ENCODE data around the gene RXYLT1. TPM values are rescaled to one million over a fixed set of nuclear protein-coding genes. Genes with fewer than 3 reads are reported as not detected.

Gene RXYLT1
- total and polyA plus RNA-seq, 2 experiments from 2014 or later: 17.1 to 22.9 TPM

DNA sequence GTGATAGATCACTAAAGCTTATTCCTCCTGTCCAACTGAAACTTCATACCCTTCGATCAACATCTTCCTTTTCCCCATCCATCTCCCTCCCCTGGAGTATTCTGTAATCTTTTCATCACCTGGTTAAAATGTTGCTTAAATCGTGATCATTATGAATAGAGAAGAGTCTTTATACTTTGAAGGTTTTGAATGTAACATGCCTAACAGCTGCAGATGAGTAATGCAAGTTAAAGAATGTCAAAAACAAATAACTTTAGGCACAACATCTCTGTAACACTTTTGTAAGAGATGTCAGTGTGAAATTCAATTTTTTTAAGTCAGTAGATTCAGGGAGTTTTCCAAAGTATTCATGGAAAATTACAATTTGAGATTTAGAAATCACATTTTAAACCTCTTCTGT lies 25.0 kb downstream of the RXYLT1 start:
- WGBS (ENCODE audit: low lambda C conversion rate, missing lambda C conversion rate): 92% methylated on average over 2 of the region's 2 CpGs
- no peaks in the 10 kb centered on the region for H3K9me2 ChIP-seq (replicated peaks; ENCODE audit: insufficient read depth)
- H3K4me1 ChIP-seq (ENCODE audit: insufficient read depth): no peaks in the 10 kb centered on the region
- H2AFZ ChIP-seq: no peak overlapping the region
- H3K79me2 ChIP-seq: no peaks in the 10 kb centered on the region
- TF ChIP-seq EZH2 (IDR thresholded peaks at IDR 0.05; ENCODE audit: borderline replicate concordance) (no peak), CTCF (IDR thresholded peaks at IDR 0.05; ENCODE audit: poor library complexity) (no peak), EZH2phosphoT487 (IDR thresholded peaks at IDR 0.05; ENCODE audit: low read depth, severe bottlenecking, unreplicated experiment) (no peak)
- no peak overlapping the region for H3K4me2 ChIP-seq
- no peaks in the 10 kb centered on the region for H4K20me1 ChIP-seq (ENCODE audit: insufficient read depth, poor library complexity, severe bottlenecking)
- H3K27ac ChIP-seq: no peak overlapping the region
- H3K27me3 ChIP-seq: no peaks in the 10 kb centered on the region
- H3K36me3 ChIP-seq (replicated peaks; ENCODE audit: insufficient read depth, low read depth): no peaks in the 10 kb centered on the region
- no peaks in the 10 kb centered on the region for H3K9me3 ChIP-seq (ENCODE audit: low read depth)
- no peak overlapping the region for H3K4me3 ChIP-seq
- DNase-seq (ENCODE audit: low spot score): no peak

DNA sequence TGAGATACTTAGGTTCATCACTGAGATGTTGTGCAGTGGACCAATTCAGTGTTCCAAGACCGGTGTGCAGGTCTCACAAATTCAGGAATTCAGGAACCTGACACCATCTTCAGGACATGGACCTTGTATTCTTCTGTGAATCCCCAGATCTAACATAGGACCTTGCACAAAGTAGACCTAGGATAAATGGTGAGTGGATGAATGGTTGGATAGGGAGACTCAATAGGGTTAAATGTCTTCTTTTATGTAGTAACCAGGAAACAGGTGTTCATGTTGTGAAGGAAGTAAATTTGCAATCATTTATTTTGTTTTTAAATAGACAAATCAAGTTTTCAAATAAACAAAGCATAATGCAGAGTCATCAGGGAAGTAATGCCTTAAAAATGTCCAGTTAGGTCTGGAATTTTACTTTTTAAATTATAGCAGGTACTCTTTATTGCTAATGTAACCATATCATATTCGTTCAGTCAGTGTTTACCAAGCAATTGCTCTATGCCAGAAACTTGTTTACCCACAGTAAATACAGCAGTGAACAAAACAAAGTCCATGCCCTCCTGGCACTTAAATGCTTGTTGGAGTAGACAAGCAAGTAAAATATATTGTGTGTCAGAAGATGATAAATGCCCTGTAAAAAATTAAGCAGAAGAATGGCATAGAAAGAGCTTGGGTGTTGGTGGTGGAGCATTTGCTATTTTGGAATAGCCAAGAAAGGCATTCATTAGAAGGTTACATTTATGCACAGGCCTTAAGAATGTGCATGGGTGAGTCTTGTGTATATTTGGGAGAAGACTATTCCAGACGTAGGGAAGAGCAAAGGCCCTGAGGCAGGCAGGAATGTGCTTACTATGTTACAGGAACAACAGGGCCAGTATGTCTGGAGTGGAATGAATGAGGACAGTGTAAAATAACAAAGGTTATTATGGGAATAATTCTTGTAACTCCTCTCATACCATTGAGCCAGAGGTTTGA lies 26.3 kb downstream of the RXYLT1 start:
- H3K9me2 ChIP-seq (replicated peaks; ENCODE audit: insufficient read depth): no peaks in the 10 kb centered on the region
- H2AFZ ChIP-seq: no peak overlapping the region
- no peaks in the 10 kb centered on the region for H3K79me2 ChIP-seq
- DNase-seq (ENCODE audit: low spot score): no peak
- peak overlapping the region; percentile 17 for H3K4me2 ChIP-seq
- H3K9me3 ChIP-seq (ENCODE audit: low read depth): no peaks in the 10 kb centered on the region
- 73% methylated on average over 3 of the region's 3 CpGs for WGBS (ENCODE audit: low lambda C conversion rate, missing lambda C conversion rate)
- no peak overlapping the region for H3K4me3 ChIP-seq
- no peaks in the 10 kb centered on the region for H3K36me3 ChIP-seq (replicated peaks; ENCODE audit: insufficient read depth, low read depth)
- no peaks in the 10 kb centered on the region for H4K20me1 ChIP-seq (ENCODE audit: insufficient read depth, poor library complexity, severe bottlenecking)
- no peak for TF ChIP-seq CTCF (IDR thresholded peaks at IDR 0.05; ENCODE audit: poor library complexity)
- H3K27ac ChIP-seq: no peak overlapping the region
- no peaks in the 10 kb centered on the region for H3K4me1 ChIP-seq (ENCODE audit: insufficient read depth)
- no peaks in the 10 kb centered on the region for H3K27me3 ChIP-seq

DNA sequence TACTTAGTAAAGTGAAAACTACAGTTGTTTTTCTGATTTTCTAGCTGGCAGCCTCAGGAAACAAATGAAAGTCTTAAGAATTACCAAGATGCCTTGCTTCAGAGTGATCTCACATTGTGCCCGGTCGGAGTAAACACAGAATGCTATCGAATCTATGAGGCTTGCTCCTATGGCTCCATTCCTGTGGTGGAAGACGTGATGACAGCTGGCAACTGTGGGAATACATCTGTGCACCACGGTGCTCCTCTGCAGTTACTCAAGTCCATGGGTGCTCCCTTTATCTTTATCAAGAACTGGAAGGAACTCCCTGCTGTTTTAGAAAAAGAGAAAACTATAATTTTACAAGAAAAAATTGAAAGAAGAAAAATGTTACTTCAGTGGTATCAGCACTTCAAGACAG lies 28.9 kb downstream of the RXYLT1 start:
- H4K20me1 ChIP-seq (ENCODE audit: insufficient read depth, poor library complexity, severe bottlenecking): no peaks in the 10 kb centered on the region
- H3K4me3 ChIP-seq: no peak overlapping the region
- H3K9me2 ChIP-seq (replicated peaks; ENCODE audit: insufficient read depth): no peaks in the 10 kb centered on the region
- H3K79me2 ChIP-seq: no peaks in the 10 kb centered on the region
- no peak overlapping the region for H2AFZ ChIP-seq
- H3K9me3 ChIP-seq (ENCODE audit: low read depth): no peaks in the 10 kb centered on the region
- TF ChIP-seq CTCF (IDR thresholded peaks at IDR 0.05; ENCODE audit: poor library complexity): no peak
- TF ChIP-seq EZH2 (IDR thresholded peaks at IDR 0.05; ENCODE audit: borderline replicate concordance): no peak
- TF ChIP-seq EZH2phosphoT487 (IDR thresholded peaks at IDR 0.05; ENCODE audit: low read depth, severe bottlenecking, unreplicated experiment): no peak
- no peak overlapping the region for H3K4me2 ChIP-seq
- 91% methylated on average over 5 of the region's 5 CpGs for WGBS (ENCODE audit: low lambda C conversion rate, missing lambda C conversion rate)
- no peaks in the 10 kb centered on the region for H3K4me1 ChIP-seq (ENCODE audit: insufficient read depth)
- H3K27me3 ChIP-seq: no peaks in the 10 kb centered on the region
- H3K27ac ChIP-seq: no peak overlapping the region
- no peaks in the 10 kb centered on the region for H3K36me3 ChIP-seq (replicated peaks; ENCODE audit: insufficient read depth, low read depth)
- DNase-seq (ENCODE audit: low spot score): no peak

All from hepatocyte (in vitro differentiated cells).